Smooth muscle cell (in vitro differentiated cells): Measurements from ENCODE around the gene GRIK3. TPM values are rescaled to one million over a fixed set of nuclear protein-coding genes. Genes with fewer than 3 reads are reported as not detected.

Experiments
- DNase-seq: peaks from one replicate; lab custom pipeline; 2025; ENCODE audit not compliant: unreplicated experiment; lab: John Stamatoyannopoulos, UW
- H2AFZ ChIP-seq: fragments of 200-600 bp; sonication (generic); 2 replicates; pipeline ENCODE4 v1.6.0; 2016; ENCODE audit warnings: antibody characterized with exemption, low read depth, mild to moderate bottlenecking
- H3F3A ChIP-seq: fragments of 200-600 bp; sonication (generic); 2 replicates; pipeline ENCODE4 v1.6.0; 2017; ENCODE audit warnings: antibody characterized with exemption, low read depth
- H3K27ac ChIP-seq: fragments of 200-600 bp; sonication (generic); 2 replicates; pipeline ENCODE4 v1.5.1; 2016; ENCODE audit warnings: low read depth, mild to moderate bottlenecking
- H3K27me3 ChIP-seq: fragments of 200-600 bp; sonication (generic); 2 replicates; pipeline ENCODE4 v1.6.1; 2016; ENCODE audit warnings: low read depth, mild to moderate bottlenecking
- H3K36me3 ChIP-seq: fragments of 200-600 bp; sonication (generic); 2 replicates; pipeline ENCODE4 v1.5.1; 2016; ENCODE audit warnings: low read depth
- H3K4me1 ChIP-seq: fragments of 200-600 bp; sonication (generic); 2 replicates; pipeline ENCODE4 v1.5.1; 2016; ENCODE audit warnings: low read depth
- H3K4me2 ChIP-seq: fragments of 200-600 bp; sonication (generic); 2 replicates; pipeline ENCODE4 v1.6.0; 2016; ENCODE audit warnings: mild to moderate bottlenecking
- H3K4me3 ChIP-seq: fragments of 200-600 bp; sonication (generic); 2 replicates; pipeline ENCODE4 v1.5.1; 2016; ENCODE audit warnings: mild to moderate bottlenecking
- H3K79me2 ChIP-seq: fragments of 200-600 bp; sonication (generic); 2 replicates; pipeline ENCODE4 v1.6.0; 2016; ENCODE audit warnings: low read depth, mild to moderate bottlenecking
- H3K9ac ChIP-seq: fragments of 200-600 bp; sonication (generic); 2 replicates; pipeline ENCODE4 v1.6.0; 2016; ENCODE audit warnings: low read depth
- H3K9me3 ChIP-seq: fragments of 200-600 bp; sonication (generic); replicated peaks from 2 replicates; pipeline ENCODE4 v1.5.1; 2016; ENCODE audit warnings: low read depth
- H4K20me1 ChIP-seq: fragments of 200-600 bp; sonication (generic); 2 replicates; pipeline ENCODE4 v1.6.0; 2016; ENCODE audit warnings: low read depth
- WGBS: methylation state at CpG from one replicate; pipeline ENCODE4 v1.1.7; 2016; ENCODE audit warnings: low lambda C conversion rate; 5-methylcytosine and 5-hydroxymethylcytosine counted together
- polyA plus RNA-seq: library from polyadenylated mRNA; unstranded; fragments of >200 nt; fragmentation: Nextera tagmentation; extraction: Ambion mirVana; gene quantifications from 2 replicates; pipeline ENCODE4 v1.2.1, GENCODE V29; 2016
- total RNA-seq: library from RNA; depleted of rRNA; stranded (reverse); fragments of >200 nt; gene quantifications from 2 replicates; pipeline ENCODE4 v1.2.3, GENCODE V29; 2014
- TF ChIP-seq, protein P1 (sequence below): fragments of 200-600 bp; sonication (generic); IDR thresholded peaks from 2 replicates; pipeline ENCODE4 v1.5.1; 2017; ENCODE audit warnings: borderline replicate concordance, mild to moderate bottlenecking, antibody characterized with exemption; ENCODE audit not compliant: insufficient read depth, poor library complexity, severe bottlenecking

Gene GRIK3
- total and polyA plus RNA-seq, 2 experiments from 2014 or later: 0.04 TPM; not detected in 1

DNA sequence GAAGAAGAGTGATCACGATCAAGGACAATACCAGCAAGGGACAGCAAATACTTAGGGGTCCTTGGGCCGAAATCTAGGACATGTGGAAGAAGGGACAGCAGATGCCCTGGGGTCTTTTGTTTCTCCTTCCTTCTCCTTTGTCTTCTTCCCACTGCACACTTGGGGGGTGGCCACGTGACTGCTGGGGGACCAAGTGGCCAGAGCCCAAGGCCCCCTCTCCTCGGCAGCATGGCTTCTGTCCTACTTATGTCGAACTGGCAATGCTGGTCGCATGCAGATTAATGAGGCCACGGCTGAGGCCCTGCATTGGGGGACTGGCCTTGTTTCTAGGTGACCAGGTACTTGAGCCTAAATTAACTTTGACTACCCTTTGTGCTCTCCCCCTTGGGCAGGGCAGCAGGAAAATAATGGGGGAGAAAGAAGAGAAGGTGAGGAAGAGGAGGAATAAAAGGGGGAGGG is 83.0 kb downstream of the GRIK3 start:
- 72% methylated on average over 7 of the region's 7 CpGs for WGBS

GRCh38 chr1:36950604-36951291 is 83.6 kb downstream of the GRIK3 start:
- Histone ChIP-seq H3K27ac (no peak overlapping the region), H3K27me3 (peaks cover 17% of the 10 kb centered on the region), H3K9ac (no peak overlapping the region), H3K79me2 (no peaks in the 10 kb centered on the region), H3F3A (no peaks in the 10 kb centered on the region), H3K4me1 (no peaks in the 10 kb centered on the region), H3K4me2 (no peak overlapping the region), H3K9me3 (no peaks in the 10 kb centered on the region), H2AFZ (no peak overlapping the region), H3K36me3 (no peaks in the 10 kb centered on the region), H4K20me1 (no peaks in the 10 kb centered on the region), H3K4me3 (no peak overlapping the region)
- no peak for DNase-seq
- WGBS: 81% methylated on average over 8 of the region's 8 CpGs
- TF ChIP-seq, protein P1, sequence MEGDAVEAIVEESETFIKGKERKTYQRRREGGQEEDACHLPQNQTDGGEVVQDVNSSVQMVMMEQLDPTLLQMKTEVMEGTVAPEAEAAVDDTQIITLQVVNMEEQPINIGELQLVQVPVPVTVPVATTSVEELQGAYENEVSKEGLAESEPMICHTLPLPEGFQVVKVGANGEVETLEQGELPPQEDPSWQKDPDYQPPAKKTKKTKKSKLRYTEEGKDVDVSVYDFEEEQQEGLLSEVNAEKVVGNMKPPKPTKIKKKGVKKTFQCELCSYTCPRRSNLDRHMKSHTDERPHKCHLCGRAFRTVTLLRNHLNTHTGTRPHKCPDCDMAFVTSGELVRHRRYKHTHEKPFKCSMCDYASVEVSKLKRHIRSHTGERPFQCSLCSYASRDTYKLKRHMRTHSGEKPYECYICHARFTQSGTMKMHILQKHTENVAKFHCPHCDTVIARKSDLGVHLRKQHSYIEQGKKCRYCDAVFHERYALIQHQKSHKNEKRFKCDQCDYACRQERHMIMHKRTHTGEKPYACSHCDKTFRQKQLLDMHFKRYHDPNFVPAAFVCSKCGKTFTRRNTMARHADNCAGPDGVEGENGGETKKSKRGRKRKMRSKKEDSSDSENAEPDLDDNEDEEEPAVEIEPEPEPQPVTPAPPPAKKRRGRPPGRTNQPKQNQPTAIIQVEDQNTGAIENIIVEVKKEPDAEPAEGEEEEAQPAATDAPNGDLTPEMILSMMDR: no peak

More for the DNA sequence above, 83.0 kb downstream of the GRIK3 start:
- DNase-seq: no peak
- TF ChIP-seq, protein P1: no peak
- Histone ChIP-seq H3K79me2 (no peaks in the 10 kb centered on the region), H3K9me3 (no peaks in the 10 kb centered on the region), H3K4me3 (no peak overlapping the region), H3F3A (no peaks in the 10 kb centered on the region), H3K9ac (no peak overlapping the region), H2AFZ (no peak overlapping the region), H3K27ac (no peak overlapping the region), H4K20me1 (no peaks in the 10 kb centered on the region), H3K4me2 (no peak overlapping the region), H3K36me3 (no peaks in the 10 kb centered on the region), H3K4me1 (no peaks in the 10 kb centered on the region), H3K27me3 (peaks cover 14% of the 10 kb centered on the region)

GRCh38 chr1:36948606-36949005 is 85.7 kb downstream of the GRIK3 start:
- Histone ChIP-seq H3K79me2 (no peaks in the 10 kb centered on the region), H3K9me3 (no peaks in the 10 kb centered on the region), H3F3A (no peaks in the 10 kb centered on the region), H3K4me1 (no peaks in the 10 kb centered on the region), H3K4me2 (no peak overlapping the region), H4K20me1 (no peaks in the 10 kb centered on the region), H3K27ac (no peak overlapping the region), H2AFZ (no peak overlapping the region), H3K4me3 (no peak overlapping the region), H3K9ac (no peak overlapping the region), H3K27me3 (peaks cover 19% of the 10 kb centered on the region), H3K36me3 (no peaks in the 10 kb centered on the region)
- WGBS: 95% methylated on average over 6 of the region's 6 CpGs
- DNase-seq: no peak
- TF ChIP-seq, protein P1: no peak

DNA sequence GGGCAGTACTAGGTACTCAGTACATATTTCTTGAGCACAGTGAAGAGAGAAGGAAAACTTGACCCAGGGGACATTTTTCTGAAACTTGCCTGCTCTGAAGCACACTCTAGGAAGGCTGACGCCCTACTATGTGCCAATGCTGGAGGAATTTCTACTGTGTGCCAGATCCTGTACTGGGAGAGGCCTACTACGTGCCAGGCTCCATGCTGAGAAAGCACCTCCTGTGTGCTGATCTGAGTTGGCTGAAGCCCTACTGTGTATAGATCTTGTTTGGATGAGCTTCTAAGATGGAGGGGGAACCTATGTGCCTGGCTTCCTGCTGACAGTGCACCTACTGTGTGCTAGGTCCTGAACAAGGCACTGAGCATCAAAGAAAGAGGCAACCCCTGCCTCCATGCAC is 86.2 kb downstream of the GRIK3 start:
- H3K27ac ChIP-seq: no peak overlapping the region
- no peaks in the 10 kb centered on the region for H3F3A ChIP-seq
- H3K27me3 ChIP-seq: peaks cover 19% of the 10 kb centered on the region
- no peaks in the 10 kb centered on the region for H3K9me3 ChIP-seq
- H3K4me2 ChIP-seq: no peak overlapping the region
- no peaks in the 10 kb centered on the region for H3K79me2 ChIP-seq
- H3K36me3 ChIP-seq: no peaks in the 10 kb centered on the region
- H4K20me1 ChIP-seq: no peaks in the 10 kb centered on the region
- H3K4me1 ChIP-seq: no peaks in the 10 kb centered on the region
- 85% methylated on average over 2 of the region's 2 CpGs for WGBS
- no peak overlapping the region for H2AFZ ChIP-seq
- TF ChIP-seq, protein P1: no peak
- H3K9ac ChIP-seq: no peak overlapping the region
- DNase-seq: no peak
- no peak overlapping the region for H3K4me3 ChIP-seq
